ENCODE measurements around the gene CAPN13.

CAPN13 gene

DNA sequence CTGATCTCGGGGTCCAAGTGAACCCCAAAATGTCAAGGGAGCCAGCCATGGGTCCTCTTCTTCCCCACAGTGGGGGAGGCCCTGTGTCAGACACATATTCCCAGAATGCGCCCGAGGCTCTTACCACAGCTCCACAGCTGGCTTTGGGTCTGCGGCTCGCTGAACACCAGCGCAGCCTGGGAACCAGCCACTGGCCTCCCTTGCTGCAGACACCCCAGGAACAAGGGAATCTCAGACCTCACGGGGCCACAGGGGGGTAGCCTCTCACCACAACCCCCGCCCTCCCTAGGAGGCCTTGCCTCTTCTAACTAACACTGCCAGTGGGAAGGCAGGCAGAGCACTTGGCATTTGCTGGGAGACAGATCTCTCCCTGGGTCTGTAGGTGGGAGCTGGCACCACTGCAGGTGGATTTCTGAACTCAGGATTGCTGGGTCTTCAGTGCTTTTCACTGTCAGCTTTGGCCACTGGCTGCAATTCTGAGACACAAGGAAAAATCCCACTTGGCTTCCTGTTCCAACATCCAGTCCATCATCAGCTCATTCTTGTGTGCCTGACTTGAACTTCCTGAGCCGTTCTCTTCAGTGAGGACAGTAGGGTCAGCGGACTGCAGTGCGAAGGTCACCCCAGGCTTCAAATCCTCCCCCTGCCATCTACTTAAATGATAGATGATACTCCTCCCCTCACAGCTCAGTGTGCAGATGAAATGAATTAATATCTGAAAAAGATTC lies 128.7 kb downstream of the CAPN13 start:
- DNase-seq: no peak

DNA sequence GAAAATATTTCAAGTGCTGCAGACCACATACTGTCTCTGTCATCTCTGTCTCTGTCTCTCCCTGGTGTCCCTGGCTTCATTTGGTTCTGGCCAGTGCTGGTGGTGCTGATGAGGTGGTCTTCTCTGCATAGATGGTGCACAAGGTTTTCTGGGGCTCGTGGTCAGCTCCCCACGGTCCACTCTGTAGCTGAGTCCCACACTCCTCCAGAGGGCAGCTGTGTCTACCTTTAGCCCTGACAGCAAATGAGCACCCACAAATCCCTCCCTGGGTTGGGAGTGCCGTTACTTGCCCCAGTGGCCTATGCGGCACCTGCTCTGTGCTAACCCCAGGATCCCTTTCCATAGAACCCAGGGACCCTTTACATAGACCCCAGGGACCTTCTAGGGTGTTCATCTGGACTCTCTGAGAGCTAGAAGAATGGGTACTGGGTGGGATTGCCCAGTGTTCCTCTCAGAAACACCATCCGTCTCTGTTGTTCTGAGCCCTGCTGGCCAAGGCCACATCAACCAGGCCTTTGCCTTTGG lies 129.3 kb downstream of the CAPN13 start:
- no peak for DNase-seq

DNA sequence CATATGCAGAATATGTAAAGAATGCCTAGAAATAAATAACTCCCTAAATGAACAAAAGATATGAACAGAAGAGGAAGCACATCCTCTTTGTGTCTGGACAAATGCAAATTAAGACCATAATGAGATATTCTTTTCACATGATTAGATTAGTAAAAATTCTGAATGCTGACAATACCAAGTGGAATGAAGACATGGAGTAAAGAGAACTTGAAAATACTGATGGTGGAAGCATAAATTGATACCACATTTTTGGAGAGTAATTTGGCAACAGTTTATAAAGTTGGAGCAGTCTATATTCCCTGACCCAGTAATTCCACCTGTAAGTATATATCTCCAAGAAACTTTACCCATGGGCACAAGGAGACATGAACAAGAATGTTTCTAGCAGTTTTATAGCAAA lies 130.0 kb downstream of the CAPN13 start:
- no peak for DNase-seq

DNA sequence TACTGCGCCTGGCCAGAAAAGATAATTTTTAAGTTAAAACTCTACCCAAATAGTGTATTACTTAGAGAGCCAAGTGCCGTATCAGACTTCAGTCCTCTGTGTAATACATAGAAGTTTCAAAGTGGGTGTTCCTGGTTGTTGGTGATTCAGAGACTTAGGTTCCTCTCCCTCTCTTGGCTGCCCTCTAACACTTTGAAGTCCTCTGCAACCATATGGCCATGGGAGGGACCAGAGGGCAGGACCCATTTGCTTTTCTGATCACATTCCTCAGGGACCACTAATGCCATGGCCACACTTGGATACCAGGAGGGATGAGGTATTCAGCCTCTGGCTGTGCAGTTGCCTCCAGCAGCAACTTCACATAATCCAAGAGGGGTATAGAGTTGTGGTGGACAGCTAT lies 131.5 kb downstream of the CAPN13 start:
- no peak for DNase-seq

DNA sequence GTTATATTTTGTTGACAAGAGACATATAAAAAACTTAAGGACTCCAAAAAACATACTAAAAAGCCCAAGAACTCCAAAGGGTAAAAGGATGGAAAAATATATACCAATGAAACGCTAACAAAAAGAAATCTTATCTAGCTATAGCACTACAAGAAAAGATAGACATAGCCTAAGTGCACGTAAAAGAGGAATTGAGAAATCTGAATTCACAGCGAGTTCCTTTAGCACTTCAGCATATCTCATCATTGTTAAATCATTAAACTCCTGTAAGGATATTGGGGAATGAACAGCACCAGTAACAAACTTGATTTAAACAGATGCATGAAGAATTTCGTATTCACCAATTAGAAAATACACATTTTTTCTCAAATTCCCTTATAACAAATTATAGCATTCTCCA lies 134.1 kb downstream of the CAPN13 start:
- DNase-seq: no peak

Data from stimulated activated naive CD4-positive, alpha-beta T cell treated with Interleukin-2 at 50 U/mL for 16 hours (primary cell).